ENCODE data around the gene FADS2.

FADS2 gene

DNA sequence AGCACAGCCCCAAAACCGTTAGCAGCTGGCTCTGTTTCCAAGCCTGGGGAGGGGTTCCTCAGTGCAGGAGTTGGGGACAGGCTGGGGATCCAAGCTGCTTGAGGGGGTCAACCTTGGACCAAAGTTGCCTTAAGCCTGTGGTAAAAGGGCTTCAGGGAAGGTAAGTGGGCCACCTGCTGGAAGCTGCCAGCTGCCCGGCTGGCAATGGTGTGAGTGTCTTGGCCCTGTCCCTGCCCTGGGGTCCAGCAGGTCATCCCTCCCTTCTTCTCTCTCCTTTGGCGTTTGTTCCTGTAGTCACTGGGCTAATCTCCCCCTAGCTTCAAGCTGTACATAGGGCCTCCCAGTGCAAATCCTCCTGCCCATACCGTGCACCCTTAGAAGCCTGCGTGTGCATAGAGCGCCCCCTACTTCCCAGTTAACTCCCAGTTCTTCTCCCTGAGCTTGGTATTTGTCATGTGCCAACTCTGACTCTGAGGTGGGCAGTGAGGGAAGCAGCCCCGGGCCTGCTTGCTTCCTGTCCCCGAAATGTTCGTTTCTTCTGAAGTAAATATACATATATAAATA, 40.1 kb upstream of the FADS2 start:
- Histone ChIP-seq H3K9ac (ENCODE audit: low read length) (no peak overlapping the region), H3K79me2 (ENCODE audit: low read length) (peaks cover 39% of the 10 kb centered on the region), H3K4me2 (ENCODE audit: low read length) (no peak overlapping the region), H3K27ac (ENCODE audit: low read length) (no peak overlapping the region), H3K27me3 (ENCODE audit: low read depth, low read length) (no peaks in the 10 kb centered on the region), H4K20me1 (ENCODE audit: insufficient read depth, low read length) (peaks cover 16% of the 10 kb centered on the region; the same call in 1 of the 2 replicates), H3K9me3 (ENCODE audit: insufficient read depth, low read length) (no peaks in the 10 kb centered on the region), H3K4me1 (ENCODE audit: low read length) (peaks cover 10% of the 10 kb centered on the region), H3K36me3 (replicated peaks; ENCODE audit: low read depth, low read length) (peaks cover 64% of the 10 kb centered on the region), H3K4me3 (ENCODE audit: low read length) (no peak overlapping the region), H2AFZ (ENCODE audit: low read depth, low read length) (no peak overlapping the region)
- TF ChIP-seq, protein P1, sequence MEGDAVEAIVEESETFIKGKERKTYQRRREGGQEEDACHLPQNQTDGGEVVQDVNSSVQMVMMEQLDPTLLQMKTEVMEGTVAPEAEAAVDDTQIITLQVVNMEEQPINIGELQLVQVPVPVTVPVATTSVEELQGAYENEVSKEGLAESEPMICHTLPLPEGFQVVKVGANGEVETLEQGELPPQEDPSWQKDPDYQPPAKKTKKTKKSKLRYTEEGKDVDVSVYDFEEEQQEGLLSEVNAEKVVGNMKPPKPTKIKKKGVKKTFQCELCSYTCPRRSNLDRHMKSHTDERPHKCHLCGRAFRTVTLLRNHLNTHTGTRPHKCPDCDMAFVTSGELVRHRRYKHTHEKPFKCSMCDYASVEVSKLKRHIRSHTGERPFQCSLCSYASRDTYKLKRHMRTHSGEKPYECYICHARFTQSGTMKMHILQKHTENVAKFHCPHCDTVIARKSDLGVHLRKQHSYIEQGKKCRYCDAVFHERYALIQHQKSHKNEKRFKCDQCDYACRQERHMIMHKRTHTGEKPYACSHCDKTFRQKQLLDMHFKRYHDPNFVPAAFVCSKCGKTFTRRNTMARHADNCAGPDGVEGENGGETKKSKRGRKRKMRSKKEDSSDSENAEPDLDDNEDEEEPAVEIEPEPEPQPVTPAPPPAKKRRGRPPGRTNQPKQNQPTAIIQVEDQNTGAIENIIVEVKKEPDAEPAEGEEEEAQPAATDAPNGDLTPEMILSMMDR (IDR thresholded peaks at IDR 0.05; ENCODE audit: low read depth, low read length), result peak; percentile 59
- TF ChIP-seq EZH2phosphoT487 (IDR thresholded peaks at IDR 0.05; ENCODE audit: low read depth), result no peak

DNA sequence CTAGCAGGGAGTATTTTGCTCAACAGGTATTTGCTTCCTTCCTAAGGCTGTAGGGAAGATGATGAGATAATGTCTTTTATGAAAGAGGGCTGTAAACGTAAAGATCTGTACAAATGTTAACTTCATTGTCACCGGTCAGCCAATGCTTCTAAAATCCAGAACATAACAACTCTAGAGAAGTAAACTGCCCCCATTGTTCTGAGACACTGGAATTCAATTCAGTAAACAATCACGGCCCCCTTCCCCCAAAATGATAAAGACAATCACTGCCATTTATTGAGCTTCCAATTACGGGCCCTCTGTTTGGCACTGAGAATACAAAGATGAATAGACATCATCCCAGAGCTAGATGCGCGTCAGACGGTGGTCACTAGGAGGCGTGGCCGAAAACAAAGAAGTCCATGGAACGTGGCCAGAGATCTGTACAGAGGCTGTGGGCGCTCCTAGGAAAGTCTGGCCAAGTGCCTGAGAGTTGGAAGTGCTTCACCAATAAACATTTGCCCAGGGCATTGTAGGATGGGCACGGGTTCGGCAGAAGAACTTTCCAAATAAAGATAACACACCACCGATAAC, 36.3 kb upstream of the FADS2 start:
- H2AFZ ChIP-seq (ENCODE audit: low read depth, low read length), result peak overlapping the region; percentile 91
- H3K4me1 ChIP-seq (ENCODE audit: low read length), result peaks cover 24% of the 10 kb centered on the region
- H3K79me2 ChIP-seq (ENCODE audit: low read length), result peaks cover 78% of the 10 kb centered on the region
- no peaks in the 10 kb centered on the region for H3K27me3 ChIP-seq (ENCODE audit: low read depth, low read length)
- TF ChIP-seq, protein P1 (IDR thresholded peaks at IDR 0.05; ENCODE audit: low read depth, low read length), result no peak; the same call in 1 of the 2 replicates
- TF ChIP-seq EZH2phosphoT487 (IDR thresholded peaks at IDR 0.05; ENCODE audit: low read depth), result no peak
- peak overlapping the region; percentile 90 for H3K4me3 ChIP-seq (ENCODE audit: low read length)
- H4K20me1 ChIP-seq (ENCODE audit: insufficient read depth, low read length), result peaks cover 10% of the 10 kb centered on the region; the same call in 1 of the 2 replicates
- peaks cover 56% of the 10 kb centered on the region for H3K36me3 ChIP-seq (replicated peaks; ENCODE audit: low read depth, low read length)
- peak overlapping the region; percentile 99 for H3K9ac ChIP-seq (ENCODE audit: low read length)
- H3K27ac ChIP-seq (ENCODE audit: low read length), result peak overlapping the region; percentile 83
- H3K4me2 ChIP-seq (ENCODE audit: low read length), result peak overlapping the region; percentile 77
- H3K9me3 ChIP-seq (ENCODE audit: insufficient read depth, low read length), result no peaks in the 10 kb centered on the region

DNA sequence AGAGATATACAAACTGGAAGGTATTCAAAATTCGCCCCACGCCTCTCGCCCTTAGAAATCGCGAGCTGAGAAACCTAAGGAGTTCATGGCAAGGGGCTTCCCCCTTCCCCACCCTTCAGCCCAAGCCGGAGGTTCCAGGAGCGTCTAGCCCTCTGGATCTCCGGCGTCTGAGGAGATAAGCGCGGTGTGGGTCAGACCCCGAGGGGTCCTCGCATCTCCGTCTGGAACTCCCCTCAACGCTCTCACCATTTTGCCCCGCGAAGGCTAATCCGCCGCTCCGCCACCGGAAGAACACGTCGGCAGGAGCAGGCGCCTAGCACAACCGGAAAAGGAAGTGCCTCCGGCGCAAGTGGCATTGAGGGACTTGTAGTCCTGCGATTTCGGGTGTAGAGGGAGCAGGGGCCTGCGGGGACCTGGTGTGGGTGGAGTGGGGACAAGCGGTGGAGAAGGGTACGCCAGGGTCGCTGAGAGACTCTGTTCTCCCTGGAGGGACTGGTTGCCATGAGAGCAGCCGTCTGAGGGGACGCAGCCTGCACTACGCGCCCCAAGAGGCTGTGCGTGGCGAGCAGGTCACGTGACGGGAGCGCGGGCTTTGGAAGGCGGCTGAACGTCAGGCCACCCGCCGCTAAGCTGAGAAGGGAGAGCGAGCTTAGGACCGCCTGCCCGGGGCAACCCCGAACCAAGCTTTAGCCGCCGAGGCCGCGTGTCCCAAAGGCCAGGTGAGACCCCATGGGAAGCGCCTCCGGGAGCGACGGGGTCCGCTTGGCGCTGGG, 35.6 kb upstream of the FADS2 start, which contains the start of the genes FEN1 and TMEM258:
Gene FEN1, plus strand, starts transcription at position 602 of the 773 bp plus-strand sequence. CDS start 2,451 bp downstream, outside the sequence.
Gene TMEM258, minus strand, starts transcription at position 290 of the 773 bp plus-strand sequence. Its CDS starts 41 bp downstream, at position 249.
- Histone ChIP-seq H3K79me2 (ENCODE audit: low read length) (peaks cover 84% of the 10 kb centered on the region), H2AFZ (ENCODE audit: low read depth, low read length) (peak within 1 kb of the TSS; percentile 91), H3K4me1 (ENCODE audit: low read length) (peaks cover 29% of the 10 kb centered on the region), H3K4me2 (ENCODE audit: low read length) (peak within 1 kb of the TSS; percentile 77), H4K20me1 (ENCODE audit: insufficient read depth, low read length) (peaks cover 9% of the 10 kb centered on the region; the same call in 1 of the 2 replicates), H3K4me3 (ENCODE audit: low read length) (peak within 1 kb of the TSS; percentile 90), H3K27me3 (ENCODE audit: low read depth, low read length) (no peaks in the 10 kb centered on the region), H3K9me3 (ENCODE audit: insufficient read depth, low read length) (no peaks in the 10 kb centered on the region), H3K27ac (ENCODE audit: low read length) (peak within 1 kb of the TSS; percentile 83), H3K9ac (ENCODE audit: low read length) (peak within 1 kb of the TSS; percentile 99), H3K36me3 (replicated peaks; ENCODE audit: low read depth, low read length) (peaks cover 53% of the 10 kb centered on the region)
- no peak for TF ChIP-seq EZH2phosphoT487 (IDR thresholded peaks at IDR 0.05; ENCODE audit: low read depth)
- TF ChIP-seq, protein P1 (IDR thresholded peaks at IDR 0.05; ENCODE audit: low read depth, low read length), result no peak

Measured in OCI-LY3 (cell line).